Cerebellar nuclear complex (tissue), 1 donor: ENCODE data around the gene ZNF365.
"Not testable (repeated sequence)": the region's sequence is repeated elsewhere in the genome, so short reads cannot be mapped to it uniquely, and the experiment has no call there.

Experiments
- DNase-seq, 2 experiments: peaks; one replicate each; lab custom pipeline; 2025; lab: John Stamatoyannopoulos, UW

Gene ZNF365, protein sequence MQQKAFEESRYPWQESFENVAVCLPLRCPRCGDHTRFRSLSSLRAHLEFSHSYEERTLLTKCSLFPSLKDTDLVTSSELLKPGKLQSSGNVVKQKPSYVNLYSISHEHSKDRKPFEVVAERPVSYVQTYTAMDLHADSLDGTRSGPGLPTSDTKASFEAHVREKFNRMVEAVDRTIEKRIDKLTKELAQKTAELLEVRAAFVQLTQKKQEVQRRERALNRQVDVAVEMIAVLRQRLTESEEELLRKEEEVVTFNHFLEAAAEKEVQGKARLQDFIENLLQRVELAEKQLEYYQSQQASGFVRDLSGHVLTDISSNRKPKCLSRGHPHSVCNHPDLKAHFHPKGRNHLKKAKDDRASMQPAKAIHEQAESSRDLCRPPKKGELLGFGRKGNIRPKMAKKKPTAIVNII

DNA sequence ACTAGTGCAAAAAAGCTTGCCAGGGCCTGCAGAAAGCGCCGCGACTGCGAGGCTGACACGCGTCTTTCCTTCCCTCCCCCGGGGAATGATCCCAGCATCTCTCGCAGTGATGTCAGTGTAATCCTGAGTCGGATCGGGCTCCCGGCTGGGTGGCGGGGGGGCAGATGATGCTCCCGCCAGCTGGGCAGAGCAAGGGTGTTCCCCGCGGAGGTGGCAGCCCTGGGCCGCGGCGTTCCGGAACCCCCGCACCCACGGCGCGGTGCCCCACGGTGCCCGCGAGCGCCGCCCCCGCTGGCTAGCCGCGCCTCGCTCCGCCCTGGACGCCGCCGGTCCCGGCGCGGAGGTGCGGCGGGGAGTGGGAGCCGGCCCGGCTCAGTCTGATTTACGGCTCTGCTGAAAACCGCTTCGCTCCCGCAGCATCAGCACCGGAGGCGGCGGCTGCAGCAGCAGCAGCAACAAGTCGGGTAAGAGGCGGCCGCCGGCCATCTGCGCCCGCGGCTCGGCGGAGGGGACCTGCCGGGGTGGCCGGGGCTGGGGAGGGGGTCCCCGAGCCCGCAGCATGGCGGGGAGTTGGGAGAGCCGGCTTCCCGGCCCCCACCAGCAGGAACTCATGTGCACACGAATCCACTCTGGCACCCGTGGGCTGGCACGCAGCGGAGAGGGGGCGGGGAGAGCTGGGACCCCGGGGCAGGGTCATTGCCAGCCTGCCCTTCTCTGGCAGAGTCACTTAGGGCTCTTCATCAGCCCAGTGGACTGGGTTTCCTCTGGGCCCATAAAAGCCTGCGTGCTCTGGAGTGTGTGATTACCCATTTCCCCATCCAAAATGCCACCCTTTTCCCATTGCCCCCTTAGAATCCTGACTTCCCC is at the start of gene ZNF365:
Gene ZNF365, plus strand, starts transcription at position 375 of the 867 bp plus-strand sequence. CDS start 1,825 bp downstream, outside the sequence.
- no peak for DNase-seq

DNA sequence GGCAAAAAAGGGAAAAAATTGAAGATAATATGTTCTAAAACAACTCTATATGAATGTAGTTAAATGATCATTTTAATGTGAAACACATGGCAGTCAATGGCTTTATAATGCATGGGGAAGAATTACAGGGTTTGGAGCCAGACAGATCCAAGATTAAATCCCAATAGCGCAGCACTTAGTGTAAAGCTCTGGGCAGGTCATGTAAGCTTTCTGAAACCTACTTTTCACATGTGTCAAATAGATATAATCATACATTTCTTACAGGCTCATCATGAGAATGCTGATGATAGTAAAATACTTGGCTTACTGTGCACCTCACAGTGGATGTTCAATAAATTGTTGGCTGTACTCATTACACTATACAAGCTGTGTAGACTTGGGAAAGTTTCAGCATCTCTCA is 48.0 kb upstream of the ZNF365 start:
- no peak for DNase-seq

DNA sequence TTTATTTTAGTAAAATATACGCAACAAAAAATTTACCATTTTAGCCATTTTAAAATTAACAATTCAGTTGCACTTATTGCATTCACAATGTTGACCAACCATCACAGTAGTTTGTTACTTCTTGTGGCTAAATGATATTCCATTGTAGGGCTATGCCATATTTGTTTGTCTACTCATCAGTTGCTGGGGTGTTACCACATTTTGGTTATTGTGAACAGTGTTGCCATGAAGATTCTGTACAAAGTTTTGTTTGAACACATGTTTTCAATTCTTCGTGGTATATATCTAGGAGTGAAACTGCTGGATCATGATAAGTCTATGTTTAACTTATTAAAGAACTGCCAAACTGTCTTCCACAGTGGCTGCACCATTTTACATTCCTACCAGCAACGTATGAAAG is 46.3 kb upstream of the ZNF365 start:
- DNase-seq, result no peak

DNA sequence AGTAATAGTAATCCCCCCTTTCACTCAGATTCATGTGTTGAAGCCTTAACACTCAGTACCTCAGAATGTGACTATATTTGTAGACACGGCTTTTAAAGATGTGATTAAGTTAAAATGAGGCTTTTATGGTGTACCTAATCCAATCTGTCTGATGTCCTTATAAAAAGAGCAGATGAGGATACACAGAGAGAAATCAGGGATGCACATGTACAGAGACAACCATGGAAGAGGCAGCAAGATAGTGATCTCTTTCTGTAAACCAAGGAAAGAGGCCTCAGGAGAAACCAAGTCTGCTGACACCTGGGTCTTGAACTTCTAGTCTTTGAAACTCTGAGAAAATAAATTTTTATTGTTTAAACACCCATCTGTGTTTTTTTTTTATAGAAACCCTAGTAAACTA is 44.0 kb upstream of the ZNF365 start:
- DNase-seq, result no peak

DNA sequence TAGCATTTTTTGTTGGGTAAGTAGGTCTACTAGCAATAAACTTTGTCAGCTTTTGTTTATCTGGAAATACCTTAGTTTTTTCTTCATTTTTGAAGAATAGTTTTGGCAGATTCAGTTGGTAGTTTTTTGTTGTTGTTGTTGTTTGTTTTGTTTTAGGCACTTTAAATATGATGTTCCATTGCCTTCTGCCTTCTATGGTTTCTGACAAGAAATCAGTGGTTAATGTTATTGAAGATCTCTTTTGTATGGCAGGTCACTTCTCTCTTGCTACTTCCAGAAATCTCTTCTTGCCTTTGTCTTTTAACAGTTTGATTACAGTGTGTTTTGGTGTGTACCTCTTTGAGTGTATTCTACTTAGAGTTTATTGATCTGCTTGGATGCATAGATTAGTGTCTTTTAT is 41.8 kb upstream of the ZNF365 start:
- DNase-seq, result no peak

DNA sequence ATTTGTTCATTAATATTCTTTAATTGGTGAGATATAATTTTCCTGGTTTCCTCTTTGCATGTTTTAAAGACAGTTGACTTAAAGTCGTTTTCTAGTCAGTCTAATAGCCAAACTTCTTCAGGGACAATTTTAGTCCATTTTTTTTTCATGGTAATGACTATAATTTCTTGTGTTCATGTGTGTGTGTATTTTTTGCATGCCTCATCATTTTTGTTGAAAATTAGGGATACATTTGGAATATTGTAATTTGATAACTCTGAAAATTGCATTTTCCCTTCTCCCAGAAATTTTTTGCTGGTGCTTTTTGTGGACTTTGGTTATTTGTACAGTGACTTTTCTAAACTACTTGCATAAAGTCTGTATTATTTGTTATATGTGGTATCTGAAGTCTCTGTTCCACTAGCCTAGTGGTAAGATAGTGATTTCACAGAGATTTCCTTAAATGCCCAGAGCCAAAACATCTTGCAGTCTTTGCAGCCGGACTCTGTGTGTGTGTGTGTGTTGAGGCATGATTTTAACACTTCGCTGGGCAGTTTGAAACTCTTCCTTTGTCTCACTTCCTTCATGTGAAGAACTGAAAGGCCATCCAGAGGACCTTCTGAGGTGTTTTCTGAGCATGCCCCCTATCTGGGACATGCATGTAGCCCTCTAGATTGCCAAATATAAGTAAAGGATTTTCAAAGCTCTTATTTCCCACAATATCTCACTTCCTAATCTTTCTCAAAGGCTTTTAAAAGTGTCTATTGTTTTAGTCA is 40.9 kb upstream of the ZNF365 start:
- no peak for DNase-seq

DNA sequence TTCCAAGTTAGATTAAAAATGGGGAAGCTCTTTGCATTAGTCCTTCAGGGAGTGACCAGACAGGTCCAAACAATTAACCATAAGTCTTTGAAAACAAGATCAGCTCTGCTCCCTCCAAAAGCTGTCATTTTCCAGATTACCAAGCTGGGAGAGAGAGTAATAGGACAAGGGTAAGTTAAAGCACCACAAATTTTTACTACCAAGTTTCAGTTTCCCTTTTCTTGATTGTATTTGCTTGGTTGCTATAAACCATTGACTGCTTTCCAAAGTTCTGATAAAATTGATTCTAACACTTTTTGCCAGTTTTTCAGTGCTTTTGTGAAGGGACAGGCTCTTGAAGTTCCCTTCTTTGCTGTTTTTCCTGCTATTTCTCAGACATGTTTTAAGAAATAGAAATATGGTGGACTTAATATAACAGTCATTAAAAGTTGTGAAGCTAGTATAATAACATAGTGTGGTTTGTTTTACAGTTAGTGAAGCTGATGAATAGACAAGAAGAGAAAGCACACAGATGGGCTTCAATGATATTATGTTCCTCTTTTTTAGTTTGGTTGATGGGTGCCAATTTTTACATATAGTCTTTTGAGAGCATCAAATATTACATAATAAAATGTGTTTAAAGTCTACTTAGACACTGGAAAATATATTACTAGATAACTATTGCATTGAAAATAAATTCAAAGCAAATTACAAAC is 40.0 kb upstream of the ZNF365 start:
- no peak for DNase-seq

DNA sequence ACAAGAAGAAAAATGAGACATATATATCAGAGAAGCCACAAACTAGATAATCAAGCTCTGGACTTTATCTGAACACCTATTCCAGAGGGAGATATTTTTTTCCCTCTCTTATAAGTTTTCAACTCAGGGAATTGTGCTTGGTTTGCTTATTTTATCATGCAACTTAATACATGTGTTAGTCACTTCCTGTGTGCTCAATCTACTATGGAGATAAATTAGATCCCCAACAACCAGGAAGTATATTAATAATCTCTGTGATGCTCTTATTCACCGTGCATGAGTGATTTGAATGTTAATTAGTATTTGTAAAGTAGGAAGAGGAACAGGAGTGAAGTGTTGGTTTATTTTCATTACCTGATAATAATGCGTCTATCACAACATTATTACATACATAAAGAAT is 38.8 kb upstream of the ZNF365 start:
- DNase-seq, result no peak

DNA sequence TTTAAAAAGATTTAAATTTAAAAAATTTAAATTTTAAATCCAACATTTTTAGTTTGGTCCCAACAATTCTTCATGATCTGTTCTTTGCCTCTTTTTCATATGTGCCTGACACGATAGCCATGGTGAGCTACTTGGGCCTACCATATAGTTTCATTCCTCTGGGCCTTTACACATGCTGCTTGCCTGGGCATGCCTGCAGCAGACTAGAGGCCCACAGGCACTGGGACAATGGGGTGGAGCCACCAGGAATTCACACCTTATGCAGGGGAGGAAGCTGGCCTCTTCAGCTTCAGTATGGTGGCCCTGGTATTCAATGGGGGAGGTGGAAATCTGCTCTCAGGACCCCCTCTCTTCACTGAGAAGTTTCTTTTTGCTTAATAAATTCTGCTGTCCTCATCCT is 37.8 kb upstream of the ZNF365 start:
- DNase-seq, result no peak

DNA sequence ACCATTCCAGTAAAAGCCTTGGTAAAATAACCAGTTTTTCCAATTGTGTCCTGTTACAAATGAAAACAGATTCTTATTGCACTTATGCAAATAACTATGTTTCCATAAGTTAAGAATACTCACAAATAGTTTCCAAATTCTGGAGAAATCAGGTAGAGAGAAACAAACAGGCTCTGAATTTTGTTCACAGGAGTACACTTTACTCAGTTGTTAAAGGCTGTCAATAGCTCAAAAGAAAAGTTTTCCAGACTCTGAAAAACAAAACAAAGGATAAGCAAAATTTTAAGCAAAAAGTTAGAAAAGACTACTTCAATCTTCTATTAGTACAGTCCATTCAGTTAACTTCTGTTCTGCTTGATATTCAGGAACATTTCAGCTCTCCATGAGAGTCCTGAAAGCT is 32.8 kb upstream of the ZNF365 start:
- no peak for DNase-seq

DNA sequence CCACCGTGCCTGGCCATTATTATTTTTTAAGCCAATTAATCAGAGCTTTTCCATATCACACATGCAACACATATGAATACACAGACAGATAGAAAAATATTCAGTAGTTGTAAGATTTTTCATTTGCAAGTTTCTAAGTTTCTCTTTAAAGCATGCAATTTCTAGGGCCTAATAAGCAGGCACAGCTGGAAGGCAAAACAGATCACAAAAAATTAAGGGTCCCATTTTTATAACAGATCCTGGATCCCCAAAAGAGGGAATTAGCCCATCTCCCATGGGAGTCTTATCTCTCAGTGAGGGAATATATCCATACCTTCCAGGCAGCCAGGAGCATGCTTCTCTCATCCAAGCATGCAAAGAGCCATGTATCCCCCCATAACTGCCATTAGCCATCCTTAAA is 31.2 kb upstream of the ZNF365 start:
- no peak for DNase-seq

DNA sequence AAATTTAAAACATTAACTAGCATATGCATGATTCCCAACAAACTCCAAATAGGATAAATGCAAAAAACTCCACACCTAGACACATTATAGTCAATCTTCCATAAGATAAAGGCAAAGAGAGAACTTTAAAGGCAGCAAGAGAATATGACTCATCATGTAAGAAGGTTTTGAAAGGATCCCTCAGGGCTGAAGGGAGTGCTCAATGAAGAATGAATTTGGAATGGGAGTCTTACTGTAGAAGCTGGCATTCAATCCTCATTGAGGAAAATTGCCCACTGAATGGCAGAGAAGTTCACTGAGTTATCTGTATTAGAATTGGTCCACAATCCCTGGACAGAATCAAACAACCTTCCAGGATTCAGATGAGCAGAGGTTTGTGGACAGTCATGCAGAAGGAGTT is 26.1 kb upstream of the ZNF365 start:
- no peak for DNase-seq

DNA sequence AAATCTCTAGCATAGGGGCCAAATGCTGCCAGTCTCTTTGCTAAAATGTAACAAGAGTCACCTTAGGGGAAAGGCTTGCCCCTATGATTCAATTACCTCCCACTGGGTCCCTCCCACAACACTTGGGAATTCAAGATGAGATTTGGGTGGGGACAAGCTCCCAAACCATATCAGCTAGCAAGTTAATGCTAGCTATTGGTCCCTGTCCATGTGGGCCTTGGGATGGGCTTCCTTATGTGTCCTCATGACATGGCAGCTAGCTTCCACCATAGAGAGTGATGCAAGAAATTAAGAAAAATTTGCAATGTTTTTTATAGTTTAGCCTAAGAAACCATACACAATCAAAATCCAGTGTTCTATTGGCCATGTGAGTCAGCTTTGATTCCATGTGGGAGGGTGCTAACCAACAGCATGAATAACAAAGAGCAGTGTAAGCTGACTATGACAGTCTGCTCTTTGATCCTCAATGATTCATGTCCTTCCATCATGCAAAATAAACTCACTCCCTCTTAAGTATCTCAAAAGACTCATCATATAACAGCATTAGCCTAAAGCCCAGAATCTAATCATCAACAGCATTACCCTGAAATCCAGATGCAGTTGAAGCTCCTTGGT is 21.7 kb upstream of the ZNF365 start:
- no peak for DNase-seq

DNA sequence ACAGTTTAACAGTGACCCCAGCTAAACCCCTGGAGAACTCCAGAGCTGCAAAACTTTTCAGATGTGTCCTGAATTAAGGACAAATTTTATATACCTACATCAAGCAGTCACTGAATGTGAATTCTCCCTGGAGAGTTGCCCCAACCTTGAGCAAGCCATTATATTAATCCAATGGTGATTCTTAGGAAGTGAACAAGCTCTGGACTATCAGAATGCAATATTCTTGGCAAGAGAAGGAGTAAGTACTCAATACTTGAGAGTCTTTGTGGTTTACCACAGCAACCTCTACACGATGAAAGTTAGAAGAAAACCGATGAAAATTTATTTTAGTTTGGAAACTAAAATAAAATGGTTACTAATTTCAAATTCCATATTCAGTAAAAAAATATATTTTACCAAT is 19.3 kb upstream of the ZNF365 start:
- DNase-seq, result no peak

DNA sequence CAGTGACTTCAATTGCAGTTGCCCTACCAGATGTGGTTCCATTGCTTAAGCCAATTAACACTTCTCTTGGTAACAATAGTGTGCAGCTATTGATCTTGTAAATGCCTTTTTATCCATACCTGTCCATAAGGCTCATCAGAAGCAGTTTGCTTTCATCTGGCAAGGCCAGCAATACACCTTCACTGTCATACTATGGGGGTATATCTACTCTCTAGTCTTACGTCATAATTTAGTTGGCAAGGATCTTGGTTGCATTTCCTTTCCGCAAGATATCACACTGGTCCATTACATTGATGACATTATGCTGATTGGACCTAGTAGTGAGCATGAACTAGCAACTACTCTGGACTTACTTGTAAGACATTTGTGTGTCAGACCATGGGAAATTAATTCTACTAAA is 17.7 kb upstream of the ZNF365 start:
- no peak for DNase-seq

DNA sequence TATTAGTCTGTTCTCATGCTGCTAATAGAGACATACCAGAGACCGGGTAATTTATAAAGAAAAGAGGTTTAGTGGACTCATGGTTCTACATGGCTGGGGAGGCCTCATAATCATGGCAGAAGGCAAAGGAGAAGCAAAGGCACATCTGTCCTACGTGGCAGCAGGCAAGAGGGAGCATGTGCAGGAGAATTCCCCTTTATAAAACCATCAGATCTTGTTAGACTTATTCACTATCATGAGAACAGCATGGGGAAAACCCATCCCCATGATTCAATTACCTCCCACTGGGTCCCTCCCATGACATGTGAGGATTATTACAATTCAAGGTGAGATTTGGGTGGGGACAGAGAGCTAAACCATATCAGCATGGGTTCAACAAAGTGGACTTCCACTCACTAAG is 16.0 kb upstream of the ZNF365 start:
- not testable (repeated sequence) for DNase-seq

DNA sequence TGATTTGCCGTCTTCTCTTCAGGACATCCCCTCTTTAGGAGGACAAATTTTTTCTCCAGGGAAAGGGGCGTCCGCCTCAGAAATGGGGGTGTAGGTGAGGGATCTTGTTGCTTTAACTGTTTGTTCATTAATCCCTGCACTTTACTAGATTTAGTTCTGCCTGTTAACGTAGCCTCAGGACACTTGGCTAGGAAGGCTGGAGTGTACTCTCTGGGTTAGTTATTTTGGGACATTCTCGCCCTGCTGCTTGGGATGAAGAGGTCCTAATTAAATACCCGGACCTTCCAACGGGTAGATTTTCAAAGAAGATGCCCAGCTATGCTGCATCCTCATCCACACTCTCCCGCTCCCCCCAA is 552 bp upstream of the ZNF365 start:
- DNase-seq, result no peak

DNA sequence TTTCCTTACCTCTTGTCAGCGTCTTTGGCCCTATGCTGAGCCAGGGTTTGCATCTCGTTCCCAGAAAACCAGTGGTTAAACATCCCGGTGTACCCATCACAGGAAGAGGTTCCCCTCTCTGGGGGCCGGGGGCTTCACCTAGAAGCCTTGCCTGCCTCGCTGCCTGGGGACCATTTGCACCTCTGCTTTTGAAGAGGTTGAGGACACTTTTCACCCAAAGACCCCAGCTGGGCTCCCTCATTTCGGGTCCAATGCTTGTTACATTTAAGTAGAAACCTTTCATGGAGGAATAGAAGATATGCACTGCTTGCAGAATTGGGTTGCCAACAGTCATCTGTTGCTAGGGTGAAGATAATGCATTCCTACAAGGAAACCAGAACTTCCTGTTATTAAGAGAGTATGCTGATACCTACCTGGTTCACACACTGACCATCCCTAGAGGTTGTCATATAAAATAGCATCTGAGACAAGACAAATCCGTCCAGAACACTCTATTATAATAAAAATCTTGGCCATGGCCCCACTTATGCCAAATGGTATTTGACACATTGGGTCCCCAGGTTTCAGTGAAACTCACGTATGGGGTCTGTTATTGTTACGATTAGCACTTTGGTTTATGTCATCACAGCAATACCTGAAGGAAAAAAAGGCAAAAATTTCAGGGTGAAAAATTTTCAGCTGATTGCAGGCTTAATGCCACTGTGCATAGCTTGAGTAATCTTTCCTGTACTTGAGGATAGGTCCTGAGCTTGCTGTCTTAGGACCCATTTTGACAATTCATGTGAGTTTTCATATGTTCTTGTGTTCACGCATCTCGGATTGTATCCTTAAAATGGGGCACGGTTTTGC is 917 bp downstream of the ZNF365 start:
- DNase-seq, result no peak

DNA sequence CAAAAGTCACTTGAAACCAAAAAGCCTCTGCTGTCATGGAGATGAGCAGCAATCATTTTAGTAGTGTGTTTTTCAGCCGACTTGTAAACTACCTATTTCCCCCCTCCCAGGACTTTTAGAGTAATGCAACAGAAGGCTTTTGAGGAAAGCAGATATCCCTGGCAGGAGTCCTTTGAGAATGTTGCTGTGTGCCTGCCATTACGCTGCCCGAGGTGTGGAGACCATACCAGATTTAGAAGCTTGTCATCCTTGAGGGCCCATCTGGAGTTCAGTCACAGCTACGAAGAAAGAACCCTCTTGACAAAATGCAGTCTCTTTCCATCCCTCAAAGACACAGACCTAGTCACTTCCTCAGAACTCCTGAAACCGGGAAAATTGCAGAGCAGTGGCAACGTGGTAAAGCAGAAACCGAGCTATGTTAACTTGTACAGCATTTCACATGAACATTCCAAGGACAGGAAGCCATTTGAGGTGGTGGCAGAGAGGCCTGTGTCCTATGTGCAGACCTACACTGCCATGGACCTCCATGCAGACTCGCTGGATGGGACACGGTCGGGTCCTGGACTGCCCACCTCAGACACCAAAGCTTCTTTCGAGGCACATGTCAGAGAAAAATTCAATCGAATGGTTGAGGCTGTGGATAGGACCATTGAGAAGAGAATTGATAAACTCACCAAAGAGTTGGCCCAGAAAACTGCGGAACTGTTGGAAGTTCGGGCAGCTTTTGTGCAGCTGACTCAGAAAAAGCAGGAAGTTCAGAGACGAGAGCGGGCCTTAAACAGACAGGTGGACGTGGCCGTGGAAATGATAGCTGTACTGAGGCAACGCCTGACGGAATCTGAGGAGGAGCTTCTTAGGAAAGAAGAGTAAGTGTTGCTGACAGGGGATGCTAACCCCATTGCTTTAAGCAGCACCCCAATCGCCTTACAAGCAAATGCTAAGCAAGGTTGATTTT is 2.2 kb downstream of the ZNF365 start:
- no peak for DNase-seq
